ENCODE measurements around the gene TBC1D7.

Gene TBC1D7

DNA sequence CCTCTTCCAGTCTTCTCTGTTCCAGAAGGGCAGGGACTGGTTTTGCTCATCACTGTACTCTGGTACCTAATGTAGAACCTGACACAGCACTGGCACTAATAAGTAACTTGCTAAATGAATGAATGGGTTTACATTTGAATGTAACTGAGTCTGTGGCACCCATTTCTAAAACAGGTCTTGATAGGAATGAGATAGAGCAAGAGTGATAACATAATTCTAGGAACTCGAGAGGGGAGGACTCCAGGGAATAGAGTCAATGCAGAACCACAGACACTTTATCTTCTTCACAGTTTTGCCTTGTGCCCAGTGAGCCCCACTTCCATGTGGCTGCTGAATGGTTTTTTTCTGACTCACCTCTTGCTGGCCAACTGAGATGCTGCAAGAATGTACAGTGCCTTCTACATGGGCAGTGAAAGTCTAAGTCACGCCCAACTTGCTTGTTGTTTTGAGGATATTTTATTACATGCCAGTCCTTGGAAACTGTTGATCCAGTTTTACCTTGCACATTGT, 61.1 kb downstream of the TBC1D7 start:
- DNase-seq, result no peak

DNA sequence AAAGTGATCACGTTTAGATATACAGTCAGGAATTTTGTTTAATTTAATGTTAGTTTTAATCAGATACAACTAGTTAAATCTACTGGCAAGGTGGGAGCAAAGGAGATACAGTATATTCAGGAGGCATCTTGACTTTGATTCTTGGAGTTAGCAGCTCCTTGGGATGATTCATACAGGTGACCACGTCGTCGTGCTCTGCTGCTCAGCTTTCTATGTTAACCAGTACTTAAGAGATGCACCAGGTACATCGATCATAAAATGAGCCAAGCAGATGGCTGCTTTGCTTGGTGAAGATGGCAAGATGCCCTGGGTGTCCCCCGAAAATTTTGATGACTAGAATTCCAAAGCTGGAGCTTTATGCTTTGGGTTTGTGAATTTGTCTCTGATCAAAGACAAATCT, 64.7 kb downstream of the TBC1D7 start:
- no peak for DNase-seq

DNA sequence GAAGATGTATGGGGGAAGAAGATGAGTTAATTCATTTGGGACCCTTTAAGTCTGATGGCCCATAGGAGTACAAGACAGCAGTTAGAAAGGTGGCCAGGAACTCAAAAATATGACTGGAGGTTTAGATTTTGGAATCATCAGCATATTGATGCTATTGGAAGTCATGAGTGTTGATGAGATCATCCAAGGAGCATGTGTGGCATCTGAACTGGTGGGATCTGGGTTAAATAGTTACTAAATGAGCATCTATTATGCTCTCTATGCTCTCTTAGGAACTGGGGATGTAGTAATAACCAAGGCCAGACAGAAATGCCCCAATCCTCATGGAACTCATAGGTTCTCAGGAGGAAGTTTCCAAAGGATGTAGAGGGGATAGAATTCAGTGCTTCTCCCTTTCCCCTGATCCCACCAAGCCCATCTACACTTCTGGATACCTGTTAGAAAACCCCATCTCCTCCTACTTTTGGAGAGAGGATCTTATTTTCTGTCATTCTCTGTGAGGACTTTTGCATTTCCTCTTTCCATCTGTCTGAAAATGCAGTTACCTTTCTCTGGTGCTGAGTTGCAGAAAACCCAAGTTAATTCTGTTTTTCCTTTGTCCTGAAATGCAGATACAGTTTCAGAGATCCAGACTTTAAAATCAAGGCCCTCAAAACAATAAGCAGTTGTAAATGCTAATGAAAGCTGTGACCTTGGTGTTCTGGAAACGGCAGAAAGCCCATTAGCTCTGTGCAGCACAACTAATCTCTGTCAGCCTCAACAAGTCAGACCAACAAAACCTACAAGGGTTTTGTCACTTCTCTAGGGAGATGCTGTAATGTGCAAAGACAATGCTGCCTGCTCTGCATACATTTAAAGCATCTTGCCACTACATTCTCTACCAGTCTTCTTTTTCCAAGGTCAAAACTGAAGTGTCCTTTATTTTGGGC, 65.8 kb downstream of the TBC1D7 start:
- DNase-seq, result no peak

DNA sequence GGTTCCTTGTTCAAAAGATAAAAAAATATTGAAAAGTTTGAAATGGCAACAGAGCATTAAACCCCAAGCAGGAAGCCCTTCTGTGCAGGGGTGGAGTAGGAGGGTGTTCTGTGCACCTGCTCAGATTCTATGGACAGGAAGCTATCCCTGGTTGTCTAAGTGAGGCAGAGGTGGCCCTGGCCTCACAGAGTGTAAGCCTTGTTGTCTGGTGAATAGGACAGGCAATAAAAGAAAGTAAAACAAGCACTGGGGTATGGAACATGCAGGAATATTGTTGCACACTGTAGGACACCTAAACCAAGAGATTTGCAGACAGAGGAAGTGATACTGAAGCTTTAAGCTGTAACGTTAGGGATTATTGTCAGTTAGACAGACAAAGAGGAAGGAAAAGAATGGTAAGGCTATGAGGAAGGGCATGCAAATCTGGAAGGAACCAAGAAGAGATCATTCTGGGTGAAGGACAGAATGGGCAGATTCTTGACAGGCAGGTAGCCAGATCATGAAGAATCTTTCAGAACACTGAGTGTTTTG, 66.8 kb downstream of the TBC1D7 start:
- no peak for DNase-seq

DNA sequence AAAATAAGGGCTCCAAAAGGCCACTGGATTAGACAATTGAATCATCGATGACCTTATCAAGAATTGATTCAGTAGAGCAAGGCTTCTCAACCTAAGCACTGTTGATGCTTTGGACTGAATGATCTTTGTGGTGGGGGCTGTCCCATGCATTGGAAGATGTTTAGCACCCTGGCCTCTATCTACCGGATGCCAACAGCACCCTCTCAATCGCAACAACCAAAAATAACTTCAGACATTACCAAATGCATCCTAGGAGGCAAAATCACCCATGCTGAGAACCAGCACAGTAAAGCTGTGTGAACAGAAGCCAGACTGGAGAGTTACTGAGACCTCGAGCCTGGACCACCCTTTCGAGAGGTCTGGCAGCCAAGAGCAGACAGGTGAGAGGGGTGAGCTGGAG, 67.5 kb downstream of the TBC1D7 start:
- DNase-seq, result no peak

DNA sequence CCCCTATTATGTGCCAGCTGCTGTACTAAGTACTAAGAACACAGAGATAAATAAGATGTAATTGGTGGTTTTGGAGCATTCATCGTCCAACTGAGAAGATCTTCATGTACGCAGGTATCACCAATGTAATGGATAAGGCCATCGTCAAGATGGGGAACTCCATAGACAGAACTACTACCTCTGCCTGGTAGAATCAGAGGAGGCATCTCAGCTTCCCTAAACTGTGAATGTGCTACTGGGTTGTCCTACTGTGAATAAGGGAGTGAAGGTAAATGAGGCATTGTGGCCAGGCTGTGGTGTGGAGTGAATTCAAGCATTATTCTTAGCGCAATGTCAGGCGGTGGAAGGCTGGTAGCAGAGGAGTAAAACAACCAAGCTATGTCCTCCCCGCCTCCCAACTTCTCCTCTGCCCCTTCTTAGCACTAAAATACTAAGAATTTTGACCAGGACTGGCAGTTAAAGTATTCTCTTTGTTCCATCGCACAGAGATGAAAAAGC, 68.2 kb downstream of the TBC1D7 start:
- no peak for DNase-seq

DNA sequence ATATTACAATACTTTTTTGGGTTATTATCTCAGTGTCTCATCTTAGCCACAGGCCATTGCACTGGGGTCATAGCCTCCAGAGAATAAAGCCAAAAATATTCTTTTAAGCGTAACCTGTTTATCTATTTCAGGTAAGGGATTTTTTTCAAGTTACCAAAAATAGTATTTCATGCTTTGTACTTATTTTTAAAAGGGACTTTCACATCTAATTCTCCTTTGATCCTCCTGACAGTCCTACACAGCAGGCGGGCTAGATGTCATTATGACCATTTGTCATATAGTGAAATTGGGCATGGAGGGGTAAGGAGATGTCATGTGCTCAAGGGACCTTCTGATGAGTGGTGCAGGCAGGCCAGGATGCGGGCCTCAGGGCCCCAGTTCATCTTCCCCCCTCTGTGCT, 68.9 kb downstream of the TBC1D7 start:
- DNase-seq, result no peak

DNA sequence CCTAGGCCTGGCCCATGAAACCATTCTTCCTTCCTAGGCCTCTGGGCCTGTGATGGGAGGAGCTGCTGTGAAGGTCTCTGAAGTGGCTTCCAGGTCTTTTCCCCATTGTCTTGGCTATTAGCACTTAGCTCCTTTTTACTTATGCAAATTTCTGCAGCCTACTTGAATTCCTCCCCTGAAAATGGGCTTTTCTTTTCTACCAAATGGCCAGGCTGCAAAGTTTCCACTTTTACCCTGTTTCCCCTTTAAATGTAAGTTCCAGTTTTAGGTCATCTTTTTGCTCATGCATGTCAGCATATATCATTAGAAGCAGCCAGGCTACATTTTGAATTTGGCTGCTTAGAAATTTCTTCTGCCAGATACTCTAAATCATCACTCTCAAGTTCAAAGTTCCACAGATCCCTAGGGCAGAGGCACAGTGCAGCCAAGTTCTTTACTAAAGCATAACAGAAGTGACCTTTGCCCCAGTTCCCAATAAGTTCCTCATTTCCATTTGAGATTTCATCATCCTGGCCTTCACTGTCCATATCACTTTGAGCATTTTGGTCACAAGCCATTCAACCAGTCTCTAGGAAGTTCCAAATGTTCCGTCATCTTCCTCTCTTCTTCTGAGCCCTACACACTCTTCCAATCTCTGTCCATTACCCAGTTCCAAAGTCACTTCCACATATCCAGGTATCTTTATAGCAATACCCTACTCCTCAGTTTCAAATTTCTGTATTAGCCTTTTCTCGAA, 71.9 kb downstream of the TBC1D7 start:
- DNase-seq, result no peak

Measured in fibroblast of skin of abdomen (primary cell).